RPMI7951 (cell line): ENCODE results near the gene RND3. TPM values are rescaled to one million over a fixed set of nuclear protein-coding genes. Genes with fewer than 3 reads are reported as not detected.

Experiments
- DNase-seq: peaks from one replicate; pipeline ENCODE4 v3.0.0-alpha.2; 2012; ENCODE audit warnings: low read depth
- total RNA-seq: library from RNA; depleted of rRNA; stranded (reverse); fragments of >200 nt; shearing (Covaris generic); gene quantifications from 2 replicates; pipeline ENCODE4 v1.2.3, GENCODE V29; 2014; rRNA removed

RND3 gene, protein sequence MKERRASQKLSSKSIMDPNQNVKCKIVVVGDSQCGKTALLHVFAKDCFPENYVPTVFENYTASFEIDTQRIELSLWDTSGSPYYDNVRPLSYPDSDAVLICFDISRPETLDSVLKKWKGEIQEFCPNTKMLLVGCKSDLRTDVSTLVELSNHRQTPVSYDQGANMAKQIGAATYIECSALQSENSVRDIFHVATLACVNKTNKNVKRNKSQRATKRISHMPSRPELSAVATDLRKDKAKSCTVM
- 41.7 and 47.2 TPM in 2 replicates for total RNA-seq

DNA sequence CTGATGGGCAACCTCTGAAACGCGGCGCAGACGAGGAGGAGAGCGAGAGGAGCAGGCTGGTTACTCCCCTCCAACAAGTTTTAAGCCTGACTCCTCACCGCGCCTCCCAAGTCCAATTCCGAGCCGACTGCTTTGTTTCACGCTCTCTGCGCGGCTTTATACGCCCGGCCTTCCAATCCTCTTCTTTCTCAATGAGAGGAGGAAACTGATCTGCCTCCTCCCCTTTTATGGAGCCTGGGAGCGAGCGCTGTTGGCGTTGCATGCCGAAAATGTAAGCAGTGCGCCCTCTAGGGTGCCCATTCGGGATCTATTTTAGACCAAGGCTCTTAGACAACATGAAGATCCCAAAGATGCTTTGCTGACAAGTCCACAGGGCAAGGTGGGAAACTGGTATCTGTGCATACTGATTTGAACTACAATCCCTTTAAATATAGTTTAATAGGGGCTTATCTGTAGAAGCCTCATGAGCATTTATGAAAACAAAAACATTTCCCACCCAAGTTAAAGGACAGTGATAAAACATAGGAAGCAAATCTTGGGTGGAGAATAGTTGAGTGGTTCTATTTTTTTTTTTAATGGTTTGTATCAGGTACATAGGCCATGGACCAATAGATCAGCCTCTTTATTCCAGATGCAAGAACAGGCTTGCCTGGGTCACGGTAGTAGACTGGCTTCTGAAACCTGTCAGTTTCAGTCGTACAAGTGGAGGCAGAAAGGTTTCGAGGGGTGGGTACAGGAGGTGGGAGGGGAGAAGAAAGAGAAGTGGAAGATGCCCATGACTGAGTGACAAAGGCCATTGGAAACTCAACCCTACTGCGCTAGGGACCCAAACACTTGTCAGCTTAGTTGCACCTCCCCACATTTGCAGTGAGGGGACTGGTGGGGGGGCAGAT is at the start of gene RND3:
TSS of gene RND3 (minus strand) at position 131 of the 893 bp plus-strand sequence. CDS start 250 bp downstream, outside the sequence.
- DNase-seq = peak; percentile 99

DNA sequence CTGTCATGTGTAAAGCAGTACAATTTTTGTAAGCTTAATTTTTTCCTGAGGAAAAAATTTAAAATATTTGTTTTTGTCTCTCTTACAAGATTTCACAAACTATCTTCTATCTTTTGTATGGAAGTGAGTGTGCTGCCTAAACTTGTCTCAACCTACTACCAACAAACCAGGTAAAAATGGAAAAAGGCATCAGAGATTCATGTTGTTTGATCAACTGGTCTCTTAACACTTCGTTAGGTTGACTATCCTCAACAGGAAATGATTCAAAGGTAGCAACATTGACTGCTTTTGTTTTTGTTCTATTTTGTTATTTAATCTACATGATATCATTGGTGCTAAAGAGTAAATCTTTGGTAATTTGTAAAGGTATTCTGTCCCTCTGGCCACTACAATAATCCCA is 47.7 kb upstream of the RND3 start:
- no peak for DNase-seq

DNA sequence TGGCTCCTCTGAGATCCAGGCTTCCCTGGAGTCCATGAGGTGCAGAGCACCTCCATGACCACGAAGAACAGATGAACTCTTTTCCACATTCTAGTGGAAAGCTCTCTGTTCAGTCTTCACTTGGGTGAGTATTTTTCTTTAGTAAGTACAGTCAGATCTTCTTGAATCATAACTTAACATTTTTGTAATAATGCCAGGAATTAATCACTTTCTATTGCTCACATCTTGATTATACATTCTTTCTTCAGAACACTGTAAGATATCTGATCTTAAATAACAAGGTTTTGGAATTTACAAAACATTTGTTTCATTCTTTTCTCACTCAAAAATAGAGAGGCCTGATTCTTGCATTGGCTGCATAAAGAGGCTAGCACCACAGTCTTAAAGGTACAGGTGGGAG is 45.4 kb upstream of the RND3 start:
- no peak for DNase-seq

DNA sequence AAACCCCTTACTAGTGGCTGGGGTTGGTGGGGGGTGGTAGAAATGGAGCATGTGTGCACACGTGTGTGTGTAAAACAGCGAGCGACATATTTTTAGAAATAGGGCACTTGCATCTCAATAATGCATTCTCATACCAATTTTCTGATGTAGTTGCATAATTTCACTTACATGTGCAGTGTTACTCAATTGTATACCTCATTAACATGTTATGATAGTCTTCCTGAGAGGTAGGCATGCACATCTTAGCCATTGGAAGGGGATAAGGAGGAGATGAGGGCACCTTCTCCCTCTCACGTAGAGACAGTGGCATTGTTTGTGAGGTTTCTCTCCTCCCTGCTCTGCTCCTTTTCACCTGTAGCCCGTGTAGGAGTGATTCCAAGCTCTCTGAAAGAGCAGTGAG is 44.6 kb upstream of the RND3 start:
- DNase-seq = no peak

DNA sequence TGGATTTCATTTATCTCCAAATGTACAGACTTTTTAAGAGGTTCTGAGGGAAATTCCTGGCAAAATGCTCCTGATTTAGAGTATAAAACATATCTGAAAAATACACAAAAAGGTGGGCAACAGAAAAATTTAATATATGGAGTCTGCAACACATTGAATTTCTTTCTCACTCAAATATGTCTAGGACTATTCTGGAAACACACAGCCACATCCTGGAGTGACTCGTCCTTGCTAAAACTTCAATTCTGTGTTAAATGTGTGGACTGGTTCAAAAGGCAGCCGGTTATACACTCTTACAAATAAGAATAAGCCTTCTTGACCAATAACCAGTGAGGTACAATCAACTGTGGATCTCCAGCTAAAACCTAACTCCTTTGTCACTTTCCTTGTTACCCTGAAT is 44.1 kb upstream of the RND3 start:
- DNase-seq = no peak

DNA sequence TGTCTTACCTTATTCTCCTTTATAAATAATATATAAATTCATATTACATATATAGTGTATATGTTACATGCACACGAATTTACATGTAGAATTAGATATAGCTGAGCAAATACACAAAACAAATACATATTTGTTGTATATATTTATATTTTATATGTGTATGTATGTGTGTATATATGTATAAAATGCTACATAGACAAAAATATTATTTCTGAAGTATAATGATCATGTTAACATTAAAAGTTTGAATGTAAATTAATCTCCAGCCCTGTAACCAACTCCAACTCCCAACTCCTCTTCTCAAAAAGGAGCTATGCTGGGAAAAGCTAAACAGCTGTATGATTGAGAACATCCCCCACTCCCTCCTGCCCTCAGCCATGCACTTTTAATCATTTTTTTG is 42.7 kb upstream of the RND3 start:
- DNase-seq = no peak

DNA sequence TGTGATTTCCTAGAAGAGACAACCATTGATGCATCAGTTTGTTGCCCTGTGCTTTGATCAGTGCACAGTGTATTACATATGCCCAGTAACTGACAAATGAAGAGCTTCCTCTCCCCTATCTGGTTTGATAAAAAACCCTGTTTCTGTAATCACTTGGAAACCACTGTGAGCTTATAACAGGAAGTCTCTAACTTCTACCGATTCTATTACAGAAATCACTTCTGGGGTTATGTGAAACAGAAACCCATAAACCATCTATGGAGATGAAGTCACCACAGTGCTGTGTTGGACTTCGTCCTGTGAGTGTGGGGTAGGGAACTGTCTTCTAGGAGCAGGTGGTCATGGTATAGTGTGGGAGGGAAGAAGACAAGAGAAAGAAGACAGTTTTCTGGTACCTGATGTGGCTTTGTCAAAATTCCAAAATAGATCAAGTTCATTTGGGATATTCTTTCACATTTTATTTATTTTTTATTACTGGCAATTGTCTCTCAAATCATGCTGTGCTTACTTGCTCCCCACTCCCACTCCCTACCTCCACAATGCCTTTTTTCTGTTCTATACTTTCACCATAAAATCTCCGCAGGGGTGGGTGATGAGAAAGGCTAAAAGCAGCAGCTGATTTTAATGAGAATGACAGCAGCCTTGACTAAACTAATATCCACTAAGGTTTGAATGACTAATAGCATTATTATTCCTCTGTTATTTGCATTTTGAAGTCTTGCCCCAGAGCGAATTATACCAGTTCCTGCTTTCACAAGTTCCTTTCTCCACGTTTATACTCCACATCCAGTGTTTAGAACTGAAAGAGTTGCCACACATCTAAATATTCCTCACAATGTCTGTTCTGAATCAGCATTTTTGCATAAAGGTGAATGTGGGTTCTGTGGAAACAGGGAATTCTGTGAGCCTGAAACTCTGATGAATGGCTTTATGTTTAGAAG is 41.7 kb upstream of the RND3 start:
- peak; percentile 64 for DNase-seq

DNA sequence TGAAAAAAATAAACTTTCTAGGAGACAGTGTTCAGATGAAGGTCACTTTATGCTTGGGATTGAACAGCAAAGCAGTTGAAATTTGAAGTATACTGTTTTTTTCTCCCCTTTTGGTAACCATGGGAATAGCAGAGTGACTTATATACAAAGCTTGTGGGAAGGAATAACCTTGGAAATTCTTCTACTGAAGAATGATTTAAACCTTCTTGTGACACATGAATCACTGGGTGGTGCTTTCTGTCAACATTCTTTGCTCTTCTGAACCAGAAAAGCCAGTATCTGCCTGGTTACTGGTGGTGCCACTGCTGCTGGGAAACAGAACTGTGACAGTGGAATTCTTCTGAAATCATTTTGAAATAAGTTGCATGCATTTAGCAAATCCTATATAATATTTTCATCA is 39.4 kb upstream of the RND3 start:
- DNase-seq = peak; percentile 92

DNA sequence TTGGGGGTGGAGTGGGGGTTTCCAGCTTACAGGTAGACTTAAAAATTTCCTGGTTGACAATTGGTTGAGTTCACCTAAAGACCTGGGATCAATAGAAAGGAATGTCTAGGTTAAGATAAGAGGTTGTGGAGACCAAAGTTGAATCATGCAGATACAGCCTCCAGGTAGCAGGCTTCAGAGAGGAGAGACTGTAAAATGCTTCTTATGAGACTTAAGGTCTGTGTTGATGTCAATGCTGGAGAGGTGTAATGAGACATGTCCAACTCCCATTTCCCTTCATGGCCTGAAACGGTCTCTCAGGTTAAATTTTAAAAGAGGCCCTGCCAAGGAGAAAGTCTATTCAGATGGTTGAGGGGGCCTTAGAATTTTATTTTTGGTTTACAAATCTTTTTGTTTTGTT is 38.5 kb upstream of the RND3 start:
- DNase-seq = no peak

DNA sequence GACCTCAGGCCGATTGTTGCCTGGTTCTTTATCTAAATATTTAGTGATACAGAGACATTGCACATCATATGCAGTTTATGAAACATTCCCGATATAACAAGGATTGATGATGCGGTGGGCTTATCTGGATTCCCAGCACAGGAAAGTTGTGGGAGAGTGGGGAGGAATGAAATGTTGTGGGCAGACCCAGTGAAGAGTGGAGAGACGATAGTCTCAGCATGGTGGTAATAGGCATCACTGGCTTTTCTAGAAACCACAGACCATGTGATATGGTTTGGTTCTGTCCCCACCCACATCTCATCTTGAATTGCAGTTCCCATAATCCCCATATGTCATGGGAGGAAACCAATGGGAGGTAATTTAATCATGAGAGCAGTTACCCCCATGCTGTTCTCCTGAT is 34.8 kb upstream of the RND3 start:
- no peak for DNase-seq

DNA sequence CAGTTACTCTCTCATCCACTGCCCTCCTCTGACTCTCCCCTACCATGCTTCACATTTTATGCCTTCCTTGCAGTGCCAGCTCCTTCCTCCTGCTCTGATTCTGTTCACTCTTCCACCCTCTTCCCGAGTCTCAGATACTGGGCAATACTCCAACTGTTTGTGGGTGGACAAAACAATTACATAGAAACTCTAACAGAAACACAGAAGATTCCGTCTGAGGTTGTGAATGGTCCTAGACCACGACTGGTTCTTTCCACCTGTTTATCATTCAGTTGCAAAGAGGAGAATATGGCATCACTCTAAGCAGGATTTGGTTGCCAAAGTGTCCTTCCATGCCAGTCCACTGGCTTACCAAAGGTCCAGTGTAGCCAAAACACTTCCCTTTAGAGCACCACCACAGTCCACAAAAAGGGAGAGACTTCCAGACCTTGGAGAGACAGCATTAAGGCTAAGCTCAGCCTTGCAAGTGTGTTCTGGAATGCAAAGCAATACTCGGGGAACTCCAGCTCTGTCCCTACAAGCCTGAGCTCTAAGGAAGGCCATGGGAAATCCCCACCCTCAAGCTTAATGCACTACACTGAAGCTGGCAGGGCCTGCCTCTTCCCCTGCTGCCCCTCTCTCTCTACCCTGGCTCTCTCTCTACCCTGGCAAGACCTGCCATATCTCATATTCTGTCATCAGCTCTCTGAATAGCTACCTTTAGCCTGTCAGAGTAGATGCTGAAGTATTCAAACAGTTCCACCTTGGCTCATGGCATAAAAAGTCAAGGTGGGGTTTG is 33.6 kb upstream of the RND3 start:
- DNase-seq = peak; percentile 74

DNA sequence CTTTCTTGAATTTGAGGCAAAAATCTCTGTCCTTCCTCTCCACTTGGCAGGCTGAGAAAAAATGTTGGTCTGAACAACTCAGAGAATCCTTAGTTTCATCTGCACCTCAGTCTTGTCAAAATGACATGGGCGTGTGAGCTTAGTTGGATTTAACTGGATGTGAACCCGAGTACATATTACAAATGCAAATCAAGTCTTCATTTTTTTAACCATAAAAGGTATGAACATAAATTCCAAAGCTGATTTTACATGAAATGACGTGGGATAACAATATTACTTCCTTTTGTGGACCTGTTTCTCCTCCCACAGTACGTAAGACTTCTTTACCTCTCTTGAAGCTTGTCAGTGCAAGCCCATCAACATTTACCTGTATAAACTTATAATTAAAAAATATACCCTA is 32.6 kb upstream of the RND3 start:
- DNase-seq = no peak

DNA sequence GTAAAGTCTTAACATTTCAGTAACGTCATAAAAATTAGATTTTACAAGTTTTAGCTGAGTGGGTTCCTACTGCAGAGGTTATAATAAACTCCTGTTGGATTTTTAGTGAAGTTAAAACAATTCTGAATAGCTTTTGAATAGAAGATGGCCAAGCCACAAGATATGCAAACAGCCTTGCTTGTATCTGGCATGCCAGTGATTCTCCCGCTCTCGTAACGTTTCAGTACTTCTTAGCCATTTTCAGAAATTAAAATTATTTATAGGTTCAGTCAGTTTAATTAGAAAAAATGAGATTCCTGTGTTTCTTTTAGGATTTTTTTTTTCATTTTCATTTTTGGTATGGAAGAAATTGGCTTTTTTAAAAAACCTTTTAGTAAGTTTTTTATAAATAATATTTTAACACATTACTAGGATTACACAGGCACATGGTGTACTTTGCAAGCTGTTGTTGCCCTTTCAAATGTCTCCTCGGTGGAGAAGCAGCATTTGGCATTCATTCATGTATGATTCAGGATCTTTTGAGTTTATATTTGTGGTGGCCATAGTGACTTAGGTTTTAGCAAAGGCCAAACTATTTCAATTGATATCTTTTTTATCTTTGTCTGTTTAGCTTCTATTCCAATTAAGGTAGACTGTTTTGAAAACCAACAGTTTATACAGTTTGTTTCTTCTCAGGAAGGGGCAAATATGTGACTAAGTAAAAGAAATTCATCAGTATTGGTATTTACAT is 30.6 kb upstream of the RND3 start:
- peak; percentile 50 for DNase-seq

DNA sequence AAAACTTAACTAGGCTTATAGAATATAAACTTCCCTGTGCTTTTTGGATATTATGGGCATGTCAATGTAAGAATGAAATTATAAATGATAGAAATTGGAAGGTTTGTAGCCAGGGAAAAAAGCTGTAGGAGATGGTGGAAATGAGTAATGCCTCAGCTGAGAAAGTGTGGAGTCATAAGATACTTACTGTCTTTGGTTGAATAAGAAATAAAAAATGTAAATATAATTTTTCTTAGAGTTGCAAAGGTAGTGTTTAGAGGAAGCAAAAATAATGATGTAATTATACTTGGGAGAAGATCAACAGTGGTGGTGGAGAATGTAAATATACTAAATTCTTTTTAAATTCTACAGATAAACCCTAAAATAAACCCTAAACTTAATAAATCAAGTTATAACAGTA is 26.2 kb upstream of the RND3 start:
- no peak for DNase-seq

DNA sequence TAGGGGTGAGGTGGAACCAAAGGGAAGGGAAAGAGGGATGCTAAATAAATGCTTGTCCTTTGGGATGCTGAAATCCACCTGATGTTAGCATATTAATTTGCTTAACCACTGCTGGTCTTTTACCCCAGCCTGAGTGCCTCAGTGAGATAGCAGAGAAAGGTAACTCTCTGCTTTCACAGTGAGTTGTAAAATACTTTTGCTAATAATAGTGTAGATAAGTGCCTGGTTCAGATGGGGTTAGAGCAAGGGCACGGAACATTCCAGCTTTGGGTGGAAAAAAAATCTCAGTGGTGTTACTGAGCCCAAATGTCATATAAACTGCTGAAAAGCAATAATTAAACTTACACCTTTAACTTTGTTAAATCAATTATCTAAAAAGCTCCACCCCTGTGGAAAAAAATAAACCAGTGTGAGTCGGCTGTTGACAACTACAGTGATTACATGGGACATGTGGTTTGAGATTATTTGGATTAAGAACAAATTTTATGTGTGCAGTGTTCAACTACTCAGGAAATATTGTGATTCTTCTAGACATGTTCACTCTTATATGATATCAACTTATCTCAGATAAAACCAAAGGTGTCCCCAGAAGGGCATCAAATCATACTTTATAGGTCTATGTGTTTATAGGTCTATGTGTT is 21.1 kb upstream of the RND3 start:
- DNase-seq = no peak

DNA sequence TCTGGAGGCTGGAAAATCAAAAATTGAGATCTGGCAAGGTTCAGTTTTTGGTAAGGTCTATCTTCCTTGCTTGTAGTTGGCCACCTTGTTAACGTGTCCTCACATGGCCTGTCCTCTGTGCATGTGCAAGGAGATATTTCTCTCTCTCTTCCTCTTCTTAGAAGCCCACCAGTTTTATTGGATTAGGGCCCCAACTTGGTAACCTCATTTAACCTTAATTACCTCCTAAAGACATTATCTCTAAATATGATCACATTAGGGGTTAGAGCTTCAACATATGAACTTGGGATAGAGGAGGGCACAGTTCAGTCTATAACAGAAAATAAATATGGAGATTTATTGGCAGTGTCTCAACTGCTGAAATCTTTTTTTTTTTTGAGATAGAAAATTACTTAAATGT is 19.6 kb upstream of the RND3 start:
- no peak for DNase-seq

DNA sequence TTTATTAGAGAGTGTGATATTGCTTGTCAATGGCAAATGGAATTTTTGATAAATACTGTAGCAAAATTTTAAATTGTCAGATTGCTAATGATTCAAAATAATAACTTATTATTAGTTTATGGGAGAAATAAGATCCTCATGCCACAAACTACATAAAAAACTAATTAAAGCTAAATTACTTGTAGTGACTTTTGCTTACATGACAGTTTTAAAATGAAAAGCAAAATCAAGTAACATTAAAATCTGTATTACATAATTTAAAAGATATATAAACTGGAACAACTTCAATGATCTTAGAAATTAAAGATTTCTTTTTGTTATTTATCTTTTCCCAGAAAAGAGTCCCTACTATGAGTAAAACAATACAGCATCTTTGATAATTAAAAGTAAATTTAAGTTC is 17.7 kb upstream of the RND3 start:
- DNase-seq = no peak

DNA sequence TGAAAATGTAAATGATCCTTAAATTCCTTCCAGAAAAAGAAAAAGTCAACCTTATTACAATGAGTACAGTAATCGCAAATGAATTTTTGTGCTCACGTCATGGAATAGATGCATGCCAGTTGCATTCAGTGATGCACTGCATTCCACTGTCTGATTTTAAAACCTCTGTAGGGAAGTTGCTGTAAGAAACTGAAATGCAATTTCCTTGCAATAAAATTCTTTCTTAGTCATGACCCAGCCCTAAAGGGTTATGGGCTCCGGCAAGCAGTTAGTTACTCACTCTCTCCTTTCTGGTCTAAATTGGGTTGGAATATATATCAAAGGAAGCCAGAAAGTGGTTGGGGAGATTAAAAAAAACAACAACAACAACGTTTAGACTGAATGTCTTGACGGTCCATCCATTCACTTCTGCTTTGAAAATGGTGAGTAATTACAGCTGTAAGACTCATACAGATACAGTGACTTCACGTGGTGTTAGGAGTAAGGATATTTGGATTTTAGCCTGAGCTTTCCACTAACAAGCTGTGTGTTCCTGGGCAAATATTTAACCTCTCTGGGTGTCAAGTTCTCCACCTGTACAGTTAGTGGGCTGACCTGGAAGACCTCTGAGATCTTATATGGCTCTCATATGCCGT is 8.6 kb upstream of the RND3 start:
- DNase-seq = peak; percentile 81

DNA sequence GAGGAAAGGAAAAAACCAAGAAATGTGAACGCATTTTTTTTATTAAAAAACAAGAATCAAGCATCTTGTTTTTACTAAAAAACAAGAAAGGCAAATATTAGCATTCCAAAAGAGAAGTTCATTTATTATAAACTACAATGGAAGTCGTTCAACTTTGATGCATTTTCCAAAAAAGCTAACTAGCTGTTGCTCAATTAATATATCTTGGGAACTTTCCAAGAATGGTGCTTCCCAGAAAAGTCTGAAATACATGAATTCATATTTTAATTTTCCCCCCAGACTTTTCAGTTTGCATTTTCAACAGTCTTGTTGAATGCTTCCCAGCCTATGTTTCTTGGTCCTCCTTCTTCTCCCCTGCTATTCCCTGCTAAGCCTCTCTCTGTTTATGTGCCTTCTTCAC is 7.5 kb upstream of the RND3 start:
- no peak for DNase-seq
